Thyroid gland (tissue), 4 donors: ENCODE measurements around the gene RUNX2.

Source experiments
- CTCF ChIP-seq, 6 experiments: fragments of 200-600 bp in 3 of 6; fragments of 450-650 bp in 3 of 6; sonication (generic) in 3 of 6; IDR thresholded peaks; one replicate each; pipeline ENCODE4 v1.5.1; 2016 to 2019; ENCODE audit warnings: antibody characterized with exemption in 6 of 6, mild to moderate bottlenecking in 2 of 6, inconsistent platforms in 1 of 6, moderate library complexity in 1 of 6
- POLR2A ChIP-seq, 2 donors: fragments of 450-650 bp; IDR thresholded peaks; one replicate each; pipeline ENCODE4 v1.6.1; 2017; ENCODE audit warnings: antibody characterized with exemption in 2 of 2, mild to moderate bottlenecking in 2 of 2, moderate library complexity in 1 of 2

- TF ChIP-seq CTCF (IDR thresholded peaks at IDR 0.05) (no peak), POLR2A (IDR thresholded peaks at IDR 0.05) (no peak)
Observed at GRCh38 chr6:45667300-45667699, 339.2 kb downstream of the RUNX2 start.
